NCI-H1105 (cell line): ENCODE results near the gene MADD.
A peak's percentile ranks its signal among the peaks of the same experiment; 100 is the strongest.

Experiments used
- DNase-seq: peaks from one replicate; lab custom pipeline; 2025; lab: John Stamatoyannopoulos, UW

The MADD gene

GRCh38 chr11:47269829-47270305 lies at the start of gene MADD:
Gene MADD, plus strand, starts transcription at chr11:47270133.
- peak; percentile 90 for DNase-seq

- DNase-seq, result no peak
Observed at GRCh38 chr11:47220401-47220821, 49.5 kb upstream of the MADD start.

GRCh38 chr11:47222696-47223095 lies 47.2 kb upstream of the MADD start:
- no peak for DNase-seq

- DNase-seq, result no peak
Observed at GRCh38 chr11:47225552-47226400, 44.2 kb upstream of the MADD start.

- no peak for DNase-seq
Observed at GRCh38 chr11:47229161-47229560, 40.8 kb upstream of the MADD start.

GRCh38 chr11:47233051-47233450 lies 36.9 kb upstream of the MADD start:
- DNase-seq, result no peak

- peak; percentile 65 for DNase-seq
Observed at GRCh38 chr11:47233989-47234668, 35.8 kb upstream of the MADD start.

- peak; percentile 70 for DNase-seq
Observed at GRCh38 chr11:47234669-47235100, 35.2 kb upstream of the MADD start.

GRCh38 chr11:47235163-47235562 lies 34.8 kb upstream of the MADD start:
- no peak for DNase-seq

GRCh38 chr11:47236482-47236881 lies 33.5 kb upstream of the MADD start:
- DNase-seq, result no peak

GRCh38 chr11:47239852-47240251 lies 30.1 kb upstream of the MADD start:
- DNase-seq, result no peak

- DNase-seq, result no peak
Observed at GRCh38 chr11:47241841-47242301, 28.1 kb upstream of the MADD start.

- no peak for DNase-seq
Observed at GRCh38 chr11:47242596-47243192, 27.2 kb upstream of the MADD start.

GRCh38 chr11:47243454-47243853 lies 26.5 kb upstream of the MADD start:
- DNase-seq, result no peak

- DNase-seq, result no peak
Observed at GRCh38 chr11:47244448-47245350, 25.2 kb upstream of the MADD start.

- no peak for DNase-seq
Observed at GRCh38 chr11:47245611-47246357, 24.1 kb upstream of the MADD start.

- no peak for DNase-seq
Observed at GRCh38 chr11:47247502-47247901, 22.4 kb upstream of the MADD start.

- DNase-seq, result no peak
Observed at GRCh38 chr11:47248304-47248663, 21.6 kb upstream of the MADD start.

- DNase-seq, result peak; percentile 89
Observed at GRCh38 chr11:47248664-47249377, 21.1 kb upstream of the MADD start, which contains the start of gene ACP2. Gene ACP2, minus strand, starts transcription at chr11:47248814. Its CDS starts 25 bp downstream, at chr11:47248789.

GRCh38 chr11:47249378-47249715 lies 20.6 kb upstream of the MADD start:
- no peak for DNase-seq
